ENCODE measurements around the gene SLC38A3. TPM values are rescaled to one million over a fixed set of nuclear protein-coding genes. Genes with fewer than 3 reads are reported as not detected.

The SLC38A3 gene
- total RNA-seq, 1 experiment from 2014 or later = 6.0 TPM

DNA sequence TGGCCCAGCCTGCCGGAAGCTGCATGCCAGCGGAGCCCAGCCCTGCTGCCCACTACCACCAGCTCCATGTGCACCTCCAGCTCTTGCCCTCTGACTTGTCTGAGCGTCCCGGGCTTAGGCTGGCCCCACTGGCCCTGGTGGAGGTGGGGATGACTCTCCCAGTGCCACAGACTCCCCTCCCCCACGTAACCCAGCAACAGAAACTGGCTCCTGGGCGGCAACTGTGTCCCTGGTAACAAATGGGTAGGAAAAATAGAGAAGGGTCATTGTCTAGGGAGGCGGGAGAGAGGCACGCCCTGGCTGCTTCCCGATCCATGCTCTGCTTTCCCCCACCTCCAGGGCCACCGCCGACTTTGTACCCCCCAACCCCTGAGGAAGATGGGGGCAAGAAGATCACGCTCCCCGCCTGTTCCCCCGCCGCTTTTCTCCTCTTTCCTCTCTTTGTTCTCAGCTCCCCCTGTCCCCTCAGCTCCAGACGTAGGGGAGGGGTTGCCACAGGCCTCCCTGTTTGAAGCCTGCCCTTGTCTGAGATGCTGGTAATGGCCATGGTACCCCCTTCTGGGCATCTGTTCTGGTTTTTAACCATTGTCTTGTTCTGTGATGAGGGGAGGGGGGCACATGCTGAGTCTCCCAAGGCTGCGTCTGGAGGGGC is 53.1 kb downstream of the SLC38A3 start:
- intact Hi-C loops (cut with micrococcal nuclease; ENCODE audit: unreplicated experiment) = no loop called here
- ChIA-PET POLR2A (no interaction called here), CTCF (no interaction called here)
- H3K4me3 ChIP-seq (ENCODE audit: low read depth in 2 of 2, low read length in 2 of 2) = no peak overlapping the region
- H3K36me3 ChIP-seq (ENCODE audit: control insufficient read depth, insufficient read depth, low read length) = no peaks in the 10 kb centered on the region
- no TSS peak for BruUV-seq (replicated peaks)
- no peak for DNase-seq (ENCODE audit: low read depth, low spot score)
- in situ Hi-C loops (cut with HindIII; ENCODE audit: low pct_unique_long_range_greater_than_20kb, low sequenced_read_pairs) = no loop called here
- no peak for ATAC-seq
- TF ChIP-seq TCF7L2 (IDR thresholded peaks at IDR 0.05; ENCODE audit: low read depth, low read length) = no peak
- TF ChIP-seq, protein P1, sequence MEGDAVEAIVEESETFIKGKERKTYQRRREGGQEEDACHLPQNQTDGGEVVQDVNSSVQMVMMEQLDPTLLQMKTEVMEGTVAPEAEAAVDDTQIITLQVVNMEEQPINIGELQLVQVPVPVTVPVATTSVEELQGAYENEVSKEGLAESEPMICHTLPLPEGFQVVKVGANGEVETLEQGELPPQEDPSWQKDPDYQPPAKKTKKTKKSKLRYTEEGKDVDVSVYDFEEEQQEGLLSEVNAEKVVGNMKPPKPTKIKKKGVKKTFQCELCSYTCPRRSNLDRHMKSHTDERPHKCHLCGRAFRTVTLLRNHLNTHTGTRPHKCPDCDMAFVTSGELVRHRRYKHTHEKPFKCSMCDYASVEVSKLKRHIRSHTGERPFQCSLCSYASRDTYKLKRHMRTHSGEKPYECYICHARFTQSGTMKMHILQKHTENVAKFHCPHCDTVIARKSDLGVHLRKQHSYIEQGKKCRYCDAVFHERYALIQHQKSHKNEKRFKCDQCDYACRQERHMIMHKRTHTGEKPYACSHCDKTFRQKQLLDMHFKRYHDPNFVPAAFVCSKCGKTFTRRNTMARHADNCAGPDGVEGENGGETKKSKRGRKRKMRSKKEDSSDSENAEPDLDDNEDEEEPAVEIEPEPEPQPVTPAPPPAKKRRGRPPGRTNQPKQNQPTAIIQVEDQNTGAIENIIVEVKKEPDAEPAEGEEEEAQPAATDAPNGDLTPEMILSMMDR (IDR thresholded peaks at IDR 0.05) = no peak
- TF ChIP-seq, protein P2, sequence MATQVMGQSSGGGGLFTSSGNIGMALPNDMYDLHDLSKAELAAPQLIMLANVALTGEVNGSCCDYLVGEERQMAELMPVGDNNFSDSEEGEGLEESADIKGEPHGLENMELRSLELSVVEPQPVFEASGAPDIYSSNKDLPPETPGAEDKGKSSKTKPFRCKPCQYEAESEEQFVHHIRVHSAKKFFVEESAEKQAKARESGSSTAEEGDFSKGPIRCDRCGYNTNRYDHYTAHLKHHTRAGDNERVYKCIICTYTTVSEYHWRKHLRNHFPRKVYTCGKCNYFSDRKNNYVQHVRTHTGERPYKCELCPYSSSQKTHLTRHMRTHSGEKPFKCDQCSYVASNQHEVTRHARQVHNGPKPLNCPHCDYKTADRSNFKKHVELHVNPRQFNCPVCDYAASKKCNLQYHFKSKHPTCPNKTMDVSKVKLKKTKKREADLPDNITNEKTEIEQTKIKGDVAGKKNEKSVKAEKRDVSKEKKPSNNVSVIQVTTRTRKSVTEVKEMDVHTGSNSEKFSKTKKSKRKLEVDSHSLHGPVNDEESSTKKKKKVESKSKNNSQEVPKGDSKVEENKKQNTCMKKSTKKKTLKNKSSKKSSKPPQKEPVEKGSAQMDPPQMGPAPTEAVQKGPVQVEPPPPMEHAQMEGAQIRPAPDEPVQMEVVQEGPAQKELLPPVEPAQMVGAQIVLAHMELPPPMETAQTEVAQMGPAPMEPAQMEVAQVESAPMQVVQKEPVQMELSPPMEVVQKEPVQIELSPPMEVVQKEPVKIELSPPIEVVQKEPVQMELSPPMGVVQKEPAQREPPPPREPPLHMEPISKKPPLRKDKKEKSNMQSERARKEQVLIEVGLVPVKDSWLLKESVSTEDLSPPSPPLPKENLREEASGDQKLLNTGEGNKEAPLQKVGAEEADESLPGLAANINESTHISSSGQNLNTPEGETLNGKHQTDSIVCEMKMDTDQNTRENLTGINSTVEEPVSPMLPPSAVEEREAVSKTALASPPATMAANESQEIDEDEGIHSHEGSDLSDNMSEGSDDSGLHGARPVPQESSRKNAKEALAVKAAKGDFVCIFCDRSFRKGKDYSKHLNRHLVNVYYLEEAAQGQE (IDR thresholded peaks at IDR 0.05; ENCODE audit: insufficient read depth in 1 of 2, low read depth in 2 of 2, low read length in 1 of 2) = no peak
- TF ChIP-seq SIN3A (IDR thresholded peaks at IDR 0.05; ENCODE audit: borderline replicate concordance, insufficient read depth, low read depth, low read length) = no peak
- TF ChIP-seq POLR2AphosphoS5 (IDR thresholded peaks at IDR 0.05; ENCODE audit: low read depth, low read length) = no peak
- H3K4me1 ChIP-seq (ENCODE audit: control insufficient read depth, insufficient read depth, low read length) = peaks cover 9% of the 10 kb centered on the region
- no peaks in the 10 kb centered on the region for H3K27me3 ChIP-seq (ENCODE audit: control insufficient read depth, insufficient read depth, low read length)
- H3K27ac ChIP-seq (ENCODE audit: low read length) = no peak overlapping the region
- no peaks in the 10 kb centered on the region for H3K9me3 ChIP-seq (ENCODE audit: control insufficient read depth, insufficient read depth, low read depth, low read length)

DNA sequence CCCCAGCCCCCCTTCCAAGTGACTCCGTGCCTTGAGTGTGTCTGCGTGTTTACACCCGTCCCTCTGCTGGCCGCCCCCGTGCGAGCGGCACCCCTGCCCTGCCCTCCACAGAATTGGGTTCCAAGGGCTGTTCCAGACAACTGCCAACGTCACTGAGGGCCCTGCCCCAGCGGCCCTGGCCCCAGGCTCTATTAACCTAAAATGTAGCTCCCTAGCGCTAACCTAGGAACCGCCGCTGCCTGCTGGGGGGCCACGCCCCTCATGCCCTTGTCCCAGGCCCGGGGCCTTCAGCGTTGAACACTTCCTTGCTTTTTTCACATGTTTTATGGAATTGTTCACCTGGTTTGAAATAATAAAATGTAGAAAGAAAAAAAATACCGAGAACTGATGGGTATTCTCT is 53.9 kb downstream of the SLC38A3 start:
- POLR2A ChIA-PET = no interaction called here
- CTCF ChIA-PET = no interaction called here
- Histone ChIP-seq H3K9me3 (ENCODE audit: control insufficient read depth, insufficient read depth, low read depth, low read length) (no peaks in the 10 kb centered on the region), H3K4me3 (ENCODE audit: low read depth in 2 of 2, low read length in 2 of 2) (no peak overlapping the region), H3K4me1 (ENCODE audit: control insufficient read depth, insufficient read depth, low read length) (peaks cover 9% of the 10 kb centered on the region), H3K27ac (ENCODE audit: low read length) (no peak overlapping the region), H3K36me3 (ENCODE audit: control insufficient read depth, insufficient read depth, low read length) (no peaks in the 10 kb centered on the region), H3K27me3 (ENCODE audit: control insufficient read depth, insufficient read depth, low read length) (no peaks in the 10 kb centered on the region)
- intact Hi-C loops (cut with micrococcal nuclease; ENCODE audit: unreplicated experiment) (no loop called here), in situ Hi-C loops (cut with HindIII; ENCODE audit: low pct_unique_long_range_greater_than_20kb, low sequenced_read_pairs) (no loop called here)
- TF ChIP-seq, protein P2 (IDR thresholded peaks at IDR 0.05; ENCODE audit: insufficient read depth in 1 of 2, low read depth in 2 of 2, low read length in 1 of 2) = no peak
- TF ChIP-seq SIN3A (IDR thresholded peaks at IDR 0.05; ENCODE audit: borderline replicate concordance, insufficient read depth, low read depth, low read length) = no peak
- TF ChIP-seq, protein P1 (IDR thresholded peaks at IDR 0.05) = no peak
- TF ChIP-seq TCF7L2 (IDR thresholded peaks at IDR 0.05; ENCODE audit: low read depth, low read length) = no peak
- no peak for TF ChIP-seq POLR2AphosphoS5 (IDR thresholded peaks at IDR 0.05; ENCODE audit: low read depth, low read length)
- no peak for DNase-seq (ENCODE audit: low read depth, low spot score)
- BruUV-seq (replicated peaks) = no TSS peak
- ATAC-seq = no peak

Measured in Panc1 (cell line).